ENCODE results near the gene DNAJC28. TPM values are rescaled to one million over a fixed set of nuclear protein-coding genes. Genes with fewer than 3 reads are reported as not detected.

The DNAJC28 gene
- total RNA-seq, 1 donor from 2014 or later = 2.1 TPM

DNA sequence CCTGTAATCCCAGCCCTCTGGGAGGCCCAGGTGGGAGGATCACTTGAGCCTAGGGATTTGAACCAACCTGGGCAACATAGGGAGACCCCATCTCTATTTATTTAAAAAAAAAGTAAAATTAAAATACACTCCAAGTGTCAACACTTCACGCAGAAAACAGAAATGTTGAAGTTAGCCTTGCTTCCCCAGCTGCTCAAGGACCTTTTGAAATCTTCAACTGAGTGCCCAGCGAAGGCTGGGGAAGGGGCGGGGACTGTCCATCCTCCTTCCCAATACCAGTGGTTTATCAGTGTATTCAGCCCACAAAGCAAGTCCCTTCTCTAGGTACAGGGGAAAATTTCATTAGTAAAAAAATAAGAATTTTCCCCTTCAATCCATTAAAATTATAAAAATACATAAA lies 2.2 kb upstream of the DNAJC28 start:
- DNase-seq (ENCODE audit: low read depth) (no peak), FAIRE-seq (no peak)
- Histone ChIP-seq H3K4me2 (ENCODE audit: low read length) (no peak overlapping the region), H4K20me1 (ENCODE audit: insufficient read depth, low read length) (no peaks in the 10 kb centered on the region), H3K9me3 (ENCODE audit: insufficient read depth, low read depth, low read length) (no peaks in the 10 kb centered on the region), H3K27ac (ENCODE audit: low read depth, low read length) (no peak overlapping the region), H2AFZ (ENCODE audit: low read depth, low read length) (no peak overlapping the region), H3K4me1 (ENCODE audit: insufficient read depth, low read length) (peaks cover 5% of the 10 kb centered on the region), H3K27me3 (ENCODE audit: insufficient read depth, low read length) (peaks cover 3% of the 10 kb centered on the region), H3K79me2 (ENCODE audit: insufficient read depth, low read length) (no peaks in the 10 kb centered on the region), H3K36me3 (ENCODE audit: insufficient read depth, low read length) (no peaks in the 10 kb centered on the region), H3K9ac (ENCODE audit: low read length) (no peak overlapping the region), H3K4me3 (ENCODE audit: insufficient read depth, low read depth, low read length) (no peak overlapping the region)
- Mint-ChIP-seq H3K27ac (ENCODE audit: unreplicated experiment) (no peak overlapping the region), H3K4me3 (ENCODE audit: unreplicated experiment) (no peak overlapping the region), H3K9me3 (ENCODE audit: unreplicated experiment) (no peaks in the 10 kb centered on the region), H3K4me1 (ENCODE audit: low read depth, unreplicated experiment) (no peaks in the 10 kb centered on the region), H3K36me3 (ENCODE audit: low read depth, unreplicated experiment) (no peaks in the 10 kb centered on the region), H3K27me3 (ENCODE audit: low read depth, unreplicated experiment) (peaks cover 4% of the 10 kb centered on the region)
- no peak for TF ChIP-seq EZH2 (IDR thresholded peaks at IDR 0.05; ENCODE audit: insufficient read depth, low read length)
- TF ChIP-seq, protein P1, sequence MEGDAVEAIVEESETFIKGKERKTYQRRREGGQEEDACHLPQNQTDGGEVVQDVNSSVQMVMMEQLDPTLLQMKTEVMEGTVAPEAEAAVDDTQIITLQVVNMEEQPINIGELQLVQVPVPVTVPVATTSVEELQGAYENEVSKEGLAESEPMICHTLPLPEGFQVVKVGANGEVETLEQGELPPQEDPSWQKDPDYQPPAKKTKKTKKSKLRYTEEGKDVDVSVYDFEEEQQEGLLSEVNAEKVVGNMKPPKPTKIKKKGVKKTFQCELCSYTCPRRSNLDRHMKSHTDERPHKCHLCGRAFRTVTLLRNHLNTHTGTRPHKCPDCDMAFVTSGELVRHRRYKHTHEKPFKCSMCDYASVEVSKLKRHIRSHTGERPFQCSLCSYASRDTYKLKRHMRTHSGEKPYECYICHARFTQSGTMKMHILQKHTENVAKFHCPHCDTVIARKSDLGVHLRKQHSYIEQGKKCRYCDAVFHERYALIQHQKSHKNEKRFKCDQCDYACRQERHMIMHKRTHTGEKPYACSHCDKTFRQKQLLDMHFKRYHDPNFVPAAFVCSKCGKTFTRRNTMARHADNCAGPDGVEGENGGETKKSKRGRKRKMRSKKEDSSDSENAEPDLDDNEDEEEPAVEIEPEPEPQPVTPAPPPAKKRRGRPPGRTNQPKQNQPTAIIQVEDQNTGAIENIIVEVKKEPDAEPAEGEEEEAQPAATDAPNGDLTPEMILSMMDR (IDR thresholded peaks at IDR 0.05; ENCODE audit: insufficient read depth, low read depth, low read length) = no peak

DNA sequence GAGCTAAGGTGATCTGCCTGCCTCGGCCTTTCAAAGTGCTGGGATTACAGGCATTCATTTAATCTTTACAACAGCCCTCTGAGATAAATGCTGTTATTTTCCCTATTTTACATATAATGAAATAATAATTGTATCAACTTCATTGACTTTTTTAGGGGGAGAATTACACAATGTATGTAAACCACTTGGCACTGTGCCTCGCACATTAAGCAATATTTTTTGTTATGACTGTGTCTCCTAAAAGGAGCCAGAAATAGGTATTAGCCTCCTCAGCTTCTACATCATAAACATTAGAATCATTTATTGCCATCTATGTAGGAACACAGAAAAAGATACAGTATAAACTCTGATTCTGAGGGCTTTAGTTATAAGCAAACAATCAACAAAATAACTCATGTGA lies 1.1 kb upstream of the DNAJC28 start:
- no peak overlapping the region for H3K27ac ChIP-seq (ENCODE audit: low read depth, low read length)
- no peak overlapping the region for H3K27ac Mint-ChIP-seq (ENCODE audit: unreplicated experiment)
- H3K4me3 ChIP-seq (ENCODE audit: insufficient read depth, low read depth, low read length) = no peak overlapping the region
- H2AFZ ChIP-seq (ENCODE audit: low read depth, low read length) = no peak overlapping the region
- peaks cover 4% of the 10 kb centered on the region for H3K27me3 Mint-ChIP-seq (ENCODE audit: low read depth, unreplicated experiment)
- H4K20me1 ChIP-seq (ENCODE audit: insufficient read depth, low read length) = no peaks in the 10 kb centered on the region
- H3K27me3 ChIP-seq (ENCODE audit: insufficient read depth, low read length) = peaks cover 3% of the 10 kb centered on the region
- no peak overlapping the region for H3K4me3 Mint-ChIP-seq (ENCODE audit: unreplicated experiment)
- H3K36me3 ChIP-seq (ENCODE audit: insufficient read depth, low read length) = no peaks in the 10 kb centered on the region
- DNase-seq (ENCODE audit: low read depth) = no peak
- no peak overlapping the region for H3K4me2 ChIP-seq (ENCODE audit: low read length)
- H3K9ac ChIP-seq (ENCODE audit: low read length) = no peak overlapping the region
- peaks cover 3% of the 10 kb centered on the region for H3K36me3 Mint-ChIP-seq (ENCODE audit: low read depth, unreplicated experiment)
- H3K9me3 Mint-ChIP-seq (ENCODE audit: unreplicated experiment) = no peaks in the 10 kb centered on the region
- FAIRE-seq = no peak
- no peaks in the 10 kb centered on the region for H3K4me1 Mint-ChIP-seq (ENCODE audit: low read depth, unreplicated experiment)
- TF ChIP-seq, protein P1 (IDR thresholded peaks at IDR 0.05; ENCODE audit: insufficient read depth, low read depth, low read length) = no peak
- TF ChIP-seq EZH2 (IDR thresholded peaks at IDR 0.05; ENCODE audit: insufficient read depth, low read length) = no peak
- H3K9me3 ChIP-seq (ENCODE audit: insufficient read depth, low read depth, low read length) = no peaks in the 10 kb centered on the region
- peaks cover 5% of the 10 kb centered on the region for H3K4me1 ChIP-seq (ENCODE audit: insufficient read depth, low read length)
- no peaks in the 10 kb centered on the region for H3K79me2 ChIP-seq (ENCODE audit: insufficient read depth, low read length)

DNA sequence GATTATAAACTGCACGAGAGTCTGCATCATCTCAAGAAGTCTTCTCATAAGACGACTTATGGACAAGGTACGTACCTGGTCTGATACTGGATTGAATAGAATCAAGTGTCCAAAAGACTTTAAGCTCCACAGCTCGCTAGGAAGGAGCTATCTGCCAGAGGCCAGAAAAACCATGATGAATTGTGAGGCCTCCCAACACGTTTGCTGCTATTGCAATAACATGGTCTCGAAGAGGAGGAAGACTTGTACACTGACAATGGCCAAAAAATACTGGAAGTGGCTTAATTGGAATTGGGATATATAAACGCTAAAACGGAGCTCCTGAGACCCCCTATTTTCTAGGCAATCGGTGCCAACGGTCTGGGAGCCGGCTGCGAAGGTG lies 534 bp downstream of the DNAJC28 start:
- H3K9me3 Mint-ChIP-seq (ENCODE audit: unreplicated experiment) = no peaks in the 10 kb centered on the region
- Histone ChIP-seq H3K4me2 (ENCODE audit: low read length) (peak overlapping the region; percentile 88), H3K9ac (ENCODE audit: low read length) (peak overlapping the region; percentile 89), H4K20me1 (ENCODE audit: insufficient read depth, low read length) (no peaks in the 10 kb centered on the region), H3K4me3 (ENCODE audit: insufficient read depth, low read depth, low read length) (peak overlapping the region; percentile 94), H3K36me3 (ENCODE audit: insufficient read depth, low read length) (no peaks in the 10 kb centered on the region), H3K79me2 (ENCODE audit: insufficient read depth, low read length) (no peaks in the 10 kb centered on the region), H2AFZ (ENCODE audit: low read depth, low read length) (peak overlapping the region; percentile 100), H3K27ac (ENCODE audit: low read depth, low read length) (peak overlapping the region; percentile 83), H3K27me3 (ENCODE audit: insufficient read depth, low read length) (no peaks in the 10 kb centered on the region), H3K9me3 (ENCODE audit: insufficient read depth, low read depth, low read length) (no peaks in the 10 kb centered on the region), H3K4me1 (ENCODE audit: insufficient read depth, low read length) (peaks cover 5% of the 10 kb centered on the region)
- peak overlapping the region; percentile 90 for H3K4me3 Mint-ChIP-seq (ENCODE audit: unreplicated experiment)
- peak overlapping the region; percentile 68 for H3K27ac Mint-ChIP-seq (ENCODE audit: unreplicated experiment)
- no peak for TF ChIP-seq EZH2 (IDR thresholded peaks at IDR 0.05; ENCODE audit: insufficient read depth, low read length)
- H3K36me3 Mint-ChIP-seq (ENCODE audit: low read depth, unreplicated experiment) = peaks cover 3% of the 10 kb centered on the region
- DNase-seq (ENCODE audit: low read depth) = peak; percentile 1
- H3K4me1 Mint-ChIP-seq (ENCODE audit: low read depth, unreplicated experiment) = no peaks in the 10 kb centered on the region
- no peak for FAIRE-seq
- H3K27me3 Mint-ChIP-seq (ENCODE audit: low read depth, unreplicated experiment) = no peaks in the 10 kb centered on the region

Data from astrocyte (in vitro differentiated cells and primary cell).